OCI-LY1 (cell line): ENCODE measurements around the gene GALNTL6.

Experiments used
- H2AFZ ChIP-seq: fragments of 200-600 bp; sonication (generic), shearing (Covaris generic); 2 replicates; pipeline ENCODE4 v1.6.0; 2014; ENCODE audit warnings: antibody characterized with exemption, mild to moderate bottlenecking, low read length
- H3F3A ChIP-seq: fragments of 200-600 bp; sonication (generic), shearing (Covaris generic); 2 replicates; pipeline ENCODE4 v1.6.0; 2014; ENCODE audit warnings: mild to moderate bottlenecking, antibody characterized with exemption, low read length, moderate library complexity; ENCODE audit not compliant: insufficient read depth
- H3K27ac ChIP-seq: fragments of 200-600 bp; sonication (generic); 2 replicates; pipeline ENCODE4 v1.5.1; 2014; ENCODE audit warnings: low read length, mixed run types, mild to moderate bottlenecking, low read depth; ENCODE audit not compliant: poor library complexity, severe bottlenecking
- H3K27me3 ChIP-seq: fragments of 200-600 bp; sonication (generic); 2 replicates; pipeline ENCODE4 v1.6.0; 2014; ENCODE audit warnings: antibody characterized with exemption, mild to moderate bottlenecking, low read length, moderate library complexity; ENCODE audit not compliant: insufficient read depth
- H3K36me3 ChIP-seq: fragments of 200-600 bp; sonication (generic); 2 replicates; pipeline ENCODE4 v1.6.1; 2014; ENCODE audit warnings: mild to moderate bottlenecking, antibody characterized with exemption, low read length, moderate library complexity, mixed read lengths; ENCODE audit not compliant: insufficient read depth
- H3K4me1 ChIP-seq: fragments of 200-600 bp; sonication (generic); 2 replicates; pipeline ENCODE4 v1.5.1; 2014; ENCODE audit warnings: mild to moderate bottlenecking, low read length, moderate library complexity; ENCODE audit not compliant: insufficient read depth, severe bottlenecking
- H3K4me2 ChIP-seq: fragments of 200-600 bp; sonication (generic), shearing (Covaris generic); 2 replicates; pipeline ENCODE4 v1.6.1; 2014; ENCODE audit warnings: low read length
- H3K4me3 ChIP-seq: fragments of 200-600 bp; sonication (generic); 2 replicates; pipeline ENCODE4 v1.5.1; 2014; ENCODE audit warnings: low read length, low read depth, mild to moderate bottlenecking, mixed read lengths; ENCODE audit not compliant: poor library complexity, severe bottlenecking
- H3K79me2 ChIP-seq: fragments of 200-600 bp; shearing (Covaris generic); 2 replicates; pipeline ENCODE4 v1.6.1; 2016; ENCODE audit warnings: mixed run types, low read length, mixed read lengths; ENCODE audit not compliant: insufficient read depth
- H3K9ac ChIP-seq: fragments of 200-600 bp; sonication (generic), shearing (Covaris generic); 2 replicates; pipeline ENCODE4 v1.6.1; 2014; ENCODE audit warnings: mild to moderate bottlenecking, low read length, mixed read lengths
- H3K9me2 ChIP-seq: fragments of 200-600 bp; sonication (generic), shearing (Covaris generic); 2 replicates; pipeline ENCODE4 v1.6.1; 2014; ENCODE audit warnings: low read depth, mild to moderate bottlenecking, low read length, mixed read lengths
- H3K9me3 ChIP-seq: fragments of 200-600 bp; shearing (Covaris generic); 2 replicates; pipeline ENCODE4 v1.6.1; 2014; ENCODE audit warnings: low read length, mixed read lengths
- H4K20me1 ChIP-seq: fragments of 200-600 bp; sonication (generic), shearing (Covaris generic); 2 replicates; pipeline ENCODE4 v1.6.0; 2016; ENCODE audit warnings: mild to moderate bottlenecking, low read length; ENCODE audit not compliant: insufficient read depth
- CTCF ChIP-seq: fragments of 200-600 bp; sonication (generic), shearing (Covaris generic); IDR thresholded peaks from 2 replicates; pipeline ENCODE4 v1.5.1; 2017; ENCODE audit warnings: mild to moderate bottlenecking, antibody characterized with exemption, low read length, moderate library complexity, mixed read lengths
- EZH2 ChIP-seq: fragments of 200-600 bp; sonication (generic), shearing (Covaris generic); IDR thresholded peaks from 2 replicates; pipeline ENCODE4 v1.8.0; 2017; ENCODE audit warnings: borderline replicate concordance, mixed run types, mild to moderate bottlenecking, antibody characterized with exemption, low read length, moderate library complexity, mixed read lengths

Gene GALNTL6

GRCh38 chr4:171983935-171984805 is 171.0 kb downstream of the GALNTL6 start:
- Histone ChIP-seq H3K9ac (no peak overlapping the region), H3K4me3 (no peak overlapping the region), H3K9me2 (no peaks in the 10 kb centered on the region), H4K20me1 (no peaks in the 10 kb centered on the region), H3K79me2 (no peaks in the 10 kb centered on the region), H3K4me2 (no peak overlapping the region), H3F3A (no peaks in the 10 kb centered on the region), H3K9me3 (no peaks in the 10 kb centered on the region), H3K4me1 (no peaks in the 10 kb centered on the region), H3K27ac (no peak overlapping the region), H2AFZ (no peak overlapping the region), H3K27me3 (no peaks in the 10 kb centered on the region), H3K36me3 (no peaks in the 10 kb centered on the region)
- TF ChIP-seq CTCF (no peak), EZH2 (no peak)

GRCh38 chr4:171985129-171985528 is 171.9 kb downstream of the GALNTL6 start:
- Histone ChIP-seq H3K27me3 (no peaks in the 10 kb centered on the region), H3K27ac (no peak overlapping the region), H3K9ac (no peak overlapping the region), H3K4me2 (no peak overlapping the region), H3K9me3 (no peaks in the 10 kb centered on the region), H3F3A (no peaks in the 10 kb centered on the region), H2AFZ (no peak overlapping the region), H3K79me2 (no peaks in the 10 kb centered on the region), H4K20me1 (no peaks in the 10 kb centered on the region), H3K4me1 (no peaks in the 10 kb centered on the region), H3K36me3 (no peaks in the 10 kb centered on the region), H3K4me3 (no peak overlapping the region), H3K9me2 (no peaks in the 10 kb centered on the region)
- TF ChIP-seq EZH2 (no peak), CTCF (no peak)

GRCh38 chr4:171993247-171993646 is 180.0 kb downstream of the GALNTL6 start:
- H3K9me2 ChIP-seq = no peaks in the 10 kb centered on the region
- no peaks in the 10 kb centered on the region for H3K27me3 ChIP-seq
- TF ChIP-seq EZH2 (no peak), CTCF (no peak)
- no peak overlapping the region for H3K9ac ChIP-seq
- H3K4me2 ChIP-seq = no peak overlapping the region
- no peak overlapping the region for H3K27ac ChIP-seq
- H3K4me3 ChIP-seq = no peak overlapping the region
- H4K20me1 ChIP-seq = no peaks in the 10 kb centered on the region
- H3K9me3 ChIP-seq = no peaks in the 10 kb centered on the region
- H3K4me1 ChIP-seq = no peaks in the 10 kb centered on the region
- no peaks in the 10 kb centered on the region for H3F3A ChIP-seq
- no peak overlapping the region for H2AFZ ChIP-seq
- H3K36me3 ChIP-seq = no peaks in the 10 kb centered on the region
- H3K79me2 ChIP-seq = no peaks in the 10 kb centered on the region
